Parathyroid adenoma (tissue), 2 donors: ENCODE measurements around the gene LRBA.

Experiments used
- H2AFZ ChIP-seq: fragments of 300-600 bp; sonication (generic); one replicate; pipeline ENCODE4 v1.7.0; 2017; ENCODE audit warnings: antibody characterized with exemption, mild to moderate bottlenecking
- H3K27ac ChIP-seq: fragments of 300-600 bp; sonication (generic); one replicate; pipeline ENCODE4 v1.7.0; 2017
- H3K27me3 ChIP-seq: fragments of 300-600 bp; sonication (generic); one replicate; pipeline ENCODE4 v1.7.0; 2017; ENCODE audit warnings: low read length; ENCODE audit not compliant: control insufficient read depth, insufficient read depth
- H3K36me3 ChIP-seq: fragments of 300-600 bp; sonication (generic); one replicate; pipeline ENCODE4 v1.7.0; 2017; ENCODE audit warnings: low read length; ENCODE audit not compliant: control insufficient read depth, insufficient read depth
- H3K4me1 ChIP-seq: fragments of 300-600 bp; sonication (generic); one replicate; pipeline ENCODE4 v1.7.0; 2017; ENCODE audit warnings: control low read depth
- H3K4me2 ChIP-seq: fragments of 300-600 bp; sonication (generic); one replicate; pipeline ENCODE4 v1.7.0; 2017; ENCODE audit warnings: low read length
- H3K4me3 ChIP-seq: fragments of 300-600 bp; sonication (generic); one replicate; pipeline ENCODE4 v1.7.0; 2017; ENCODE audit warnings: low read depth, low read length
- H3K79me2 ChIP-seq: fragments of 300-600 bp; sonication (generic); one replicate; pipeline ENCODE4 v1.7.0; 2017; ENCODE audit warnings: control low read depth
- H3K9ac ChIP-seq: fragments of 300-600 bp; sonication (generic); one replicate; pipeline ENCODE4 v1.7.0; 2017; ENCODE audit warnings: mild to moderate bottlenecking
- H3K9me3 ChIP-seq: fragments of 300-600 bp; sonication (generic); one replicate; pipeline ENCODE4 v1.7.0; 2017; ENCODE audit warnings: low read length; ENCODE audit not compliant: control insufficient read depth
- CTCF ChIP-seq: fragments of 300-600 bp; sonication (generic); IDR thresholded peaks from one replicate; pipeline ENCODE4 v1.7.0; 2017; ENCODE audit warnings: antibody characterized with exemption, mild to moderate bottlenecking
- donor health status: primary hyperparathyroidism.

Gene LRBA

GRCh38 chr4:150822407-150822806 is 192.7 kb downstream of the LRBA start:
- H3K9ac ChIP-seq: no peak overlapping the region

GRCh38 chr4:150821641-150822040 is 193.4 kb downstream of the LRBA start:
- Histone ChIP-seq H2AFZ (no peak overlapping the region), H3K4me3 (no peak overlapping the region), H3K79me2 (no peaks in the 10 kb centered on the region), H3K4me1 (no peaks in the 10 kb centered on the region), H3K36me3 (no peaks in the 10 kb centered on the region), H3K27me3 (no peaks in the 10 kb centered on the region), H3K4me2 (no peak overlapping the region), H3K27ac (no peak overlapping the region), H3K9me3 (no peaks in the 10 kb centered on the region), H3K9ac (no peak overlapping the region)
- TF ChIP-seq CTCF: no peak

More at GRCh38 chr4:150822407-150822806, 192.7 kb downstream of the LRBA start:
- Histone ChIP-seq H2AFZ (no peak overlapping the region), H3K36me3 (no peaks in the 10 kb centered on the region), H3K9me3 (no peaks in the 10 kb centered on the region), H3K27me3 (no peaks in the 10 kb centered on the region), H3K27ac (no peak overlapping the region), H3K4me1 (no peaks in the 10 kb centered on the region), H3K4me3 (no peak overlapping the region), H3K79me2 (no peaks in the 10 kb centered on the region), H3K4me2 (no peak overlapping the region)
- TF ChIP-seq CTCF: no peak

GRCh38 chr4:150820409-150820808 is 194.7 kb downstream of the LRBA start:
- H3K9ac ChIP-seq: no peak overlapping the region
- H3K27me3 ChIP-seq: no peaks in the 10 kb centered on the region
- no peak overlapping the region for H2AFZ ChIP-seq
- H3K36me3 ChIP-seq: no peaks in the 10 kb centered on the region
- H3K4me2 ChIP-seq: no peak overlapping the region
- no peaks in the 10 kb centered on the region for H3K4me1 ChIP-seq
- no peaks in the 10 kb centered on the region for H3K79me2 ChIP-seq
- TF ChIP-seq CTCF: no peak
- H3K27ac ChIP-seq: no peak overlapping the region
- no peak overlapping the region for H3K4me3 ChIP-seq
- no peaks in the 10 kb centered on the region for H3K9me3 ChIP-seq

- Histone ChIP-seq H3K9me3 (no peaks in the 10 kb centered on the region), H3K4me1 (no peaks in the 10 kb centered on the region), H3K79me2 (no peaks in the 10 kb centered on the region), H3K36me3 (no peaks in the 10 kb centered on the region), H3K4me3 (no peak overlapping the region), H3K4me2 (no peak overlapping the region), H2AFZ (no peak overlapping the region), H3K27ac (no peak overlapping the region), H3K9ac (no peak overlapping the region), H3K27me3 (no peaks in the 10 kb centered on the region)
- TF ChIP-seq CTCF: no peak
Observed at GRCh38 chr4:150818661-150819060, 196.4 kb downstream of the LRBA start.

- Histone ChIP-seq H3K4me2 (no peak overlapping the region), H2AFZ (no peak overlapping the region), H3K36me3 (no peaks in the 10 kb centered on the region), H3K9me3 (no peaks in the 10 kb centered on the region), H3K27me3 (no peaks in the 10 kb centered on the region), H3K27ac (no peak overlapping the region), H3K4me3 (no peak overlapping the region), H3K79me2 (no peaks in the 10 kb centered on the region), H3K4me1 (no peaks in the 10 kb centered on the region), H3K9ac (no peak overlapping the region)
- no peak for TF ChIP-seq CTCF
Observed at GRCh38 chr4:150817804-150818528, 197.1 kb downstream of the LRBA start.
